CD1c-positive myeloid dendritic cell (primary cell): ENCODE results near the gene IDS.
"Not testable (repeated sequence)": the region's sequence is repeated elsewhere in the genome, so short reads cannot be mapped to it uniquely, and the experiment has no call there.

Experiments
- DNase-seq: peaks from one replicate; pipeline ENCODE4 v3.0.0-alpha.2; 2016; ENCODE audit errors: extremely low spot score

The IDS gene

DNA sequence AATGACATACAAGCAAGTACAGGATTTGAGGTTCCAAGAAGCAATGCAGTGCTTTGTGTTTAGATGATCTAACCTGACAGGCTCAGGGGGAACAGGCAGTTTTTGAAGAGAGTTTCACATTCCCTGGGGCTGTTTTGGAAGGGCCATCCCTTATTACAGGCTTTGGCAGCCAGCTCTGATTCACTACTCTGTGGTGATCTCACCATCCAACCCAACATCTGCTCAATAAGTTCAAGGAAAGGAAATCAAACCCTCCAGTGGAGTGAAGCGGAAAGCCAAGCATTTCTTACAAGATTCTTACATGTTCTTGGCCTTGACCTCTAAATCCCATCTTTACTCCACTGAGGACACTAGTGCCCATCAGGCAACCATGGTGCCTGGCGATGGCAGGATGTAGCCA is 7.5 kb downstream of the IDS start:
- no peak for DNase-seq

DNA sequence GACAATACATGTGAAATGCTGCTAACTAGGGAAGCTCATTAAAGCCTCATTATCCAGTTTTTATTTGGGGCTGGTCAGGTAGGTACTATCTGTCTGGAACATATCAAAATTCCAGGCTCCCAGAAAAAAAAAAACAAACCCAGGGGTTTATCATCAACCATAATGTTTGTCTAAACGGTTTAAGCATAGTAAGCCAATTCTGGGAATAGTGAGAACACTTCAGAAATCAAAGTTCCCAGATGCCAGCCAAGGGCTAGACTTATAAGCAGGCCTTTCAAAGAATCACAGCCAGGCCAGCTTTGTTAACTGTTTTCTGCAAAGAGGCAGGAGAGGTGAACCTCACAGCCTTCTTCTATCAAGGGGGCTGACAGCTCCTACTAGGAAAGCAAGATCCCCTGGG is 8.1 kb downstream of the IDS start:
- no peak for DNase-seq

DNA sequence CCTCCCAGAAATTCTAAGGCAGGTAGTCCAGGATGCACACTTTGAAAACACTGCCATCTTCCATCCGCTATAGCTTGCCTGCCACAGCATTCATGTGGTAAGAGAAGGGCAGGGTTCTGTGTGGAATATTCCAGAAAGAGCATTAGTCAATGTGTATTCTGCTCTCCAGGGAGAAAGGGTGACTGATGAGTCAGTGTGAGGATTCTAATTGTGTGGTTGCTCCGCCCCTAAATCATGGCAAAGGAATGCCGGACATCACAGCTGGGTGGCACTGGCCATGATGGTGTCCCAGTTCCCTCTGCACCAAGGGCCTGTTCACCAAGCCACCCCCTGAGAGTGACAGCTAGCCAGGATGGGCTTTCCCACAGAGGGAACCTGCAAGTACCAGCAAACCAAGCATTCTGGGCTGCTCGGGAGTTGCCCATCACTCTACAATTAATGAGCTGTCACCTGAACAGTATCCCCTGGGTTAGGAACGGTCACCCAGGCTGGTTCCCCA is 9.5 kb downstream of the IDS start:
- DNase-seq: no peak

GRCh38 chrX:149494844-149495565 is 10.1 kb downstream of the IDS start:
- DNase-seq: no peak

- no peak for DNase-seq
These were observed 11.2 kb downstream of the IDS start for GRCh38 chrX:149493567-149494562.

DNA sequence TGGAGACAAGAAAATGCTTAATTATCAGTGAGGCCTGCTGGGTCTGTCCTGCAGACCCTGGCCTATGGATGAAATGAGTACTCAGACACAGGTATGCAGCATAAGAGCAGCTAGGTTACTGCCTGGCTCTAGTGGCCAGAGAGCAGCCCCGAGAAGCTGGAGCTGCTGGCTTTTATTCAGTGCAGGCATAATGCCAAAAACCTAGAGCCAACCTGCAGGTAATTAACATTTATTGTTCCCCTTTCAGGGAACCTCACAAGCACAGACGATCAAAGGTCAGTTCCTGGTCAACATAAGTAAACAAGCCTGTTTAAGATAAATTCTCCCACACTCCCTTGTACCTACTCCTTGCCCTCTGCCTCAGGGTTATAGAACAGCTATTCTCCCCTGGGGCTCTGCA is 13.3 kb downstream of the IDS start:
- no peak for DNase-seq

DNA sequence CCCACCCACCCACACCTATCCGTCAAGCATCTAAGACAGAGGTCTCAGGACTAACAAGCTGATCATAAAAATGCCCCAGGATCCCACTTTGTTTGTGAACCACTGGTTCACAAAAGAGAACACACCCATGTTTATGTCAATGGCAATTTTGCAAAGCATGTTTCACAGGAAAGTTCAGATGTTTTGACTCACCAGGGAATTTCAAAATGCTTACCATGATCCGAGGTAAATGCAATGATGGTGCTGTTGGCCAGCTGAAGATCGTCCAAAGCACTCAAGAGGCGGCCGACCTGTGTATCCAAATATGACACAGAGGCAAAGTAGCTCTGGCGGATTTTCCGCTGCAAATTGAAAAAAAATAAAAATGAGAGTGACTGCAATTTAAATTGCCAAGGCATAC is 15.0 kb downstream of the IDS start:
- DNase-seq: no peak

DNA sequence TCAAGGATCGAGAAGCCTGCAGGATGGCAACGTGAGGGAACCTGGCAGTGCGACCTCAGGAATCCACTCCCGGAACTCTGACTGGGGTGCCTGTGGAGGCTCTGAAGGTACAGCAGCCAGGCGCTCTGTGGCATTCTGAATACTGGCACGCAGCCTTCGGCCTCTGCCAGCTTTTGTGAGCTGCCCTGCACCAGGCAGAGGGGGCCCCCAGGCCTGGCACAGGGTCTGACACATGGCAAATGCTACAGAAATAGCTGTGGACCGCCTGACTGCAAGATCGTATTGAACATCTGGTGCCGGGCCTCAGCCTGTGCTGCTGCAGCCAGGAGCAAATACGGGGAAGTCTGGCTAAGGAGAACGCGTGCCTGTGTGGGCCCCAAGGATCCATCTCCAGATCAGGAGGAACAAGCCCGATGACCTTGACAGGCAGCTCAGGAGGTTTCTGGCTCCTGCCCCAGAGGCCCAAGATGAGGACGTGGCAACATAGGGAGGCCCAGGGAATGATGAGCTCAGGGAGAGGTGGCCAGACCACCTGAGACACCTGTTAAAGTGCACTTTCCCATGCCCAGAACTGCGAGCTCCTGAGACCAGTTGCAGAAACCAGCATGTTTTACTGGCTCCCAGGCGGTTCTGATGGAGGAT is 16.6 kb downstream of the IDS start:
- not testable (repeated sequence) for DNase-seq

DNA sequence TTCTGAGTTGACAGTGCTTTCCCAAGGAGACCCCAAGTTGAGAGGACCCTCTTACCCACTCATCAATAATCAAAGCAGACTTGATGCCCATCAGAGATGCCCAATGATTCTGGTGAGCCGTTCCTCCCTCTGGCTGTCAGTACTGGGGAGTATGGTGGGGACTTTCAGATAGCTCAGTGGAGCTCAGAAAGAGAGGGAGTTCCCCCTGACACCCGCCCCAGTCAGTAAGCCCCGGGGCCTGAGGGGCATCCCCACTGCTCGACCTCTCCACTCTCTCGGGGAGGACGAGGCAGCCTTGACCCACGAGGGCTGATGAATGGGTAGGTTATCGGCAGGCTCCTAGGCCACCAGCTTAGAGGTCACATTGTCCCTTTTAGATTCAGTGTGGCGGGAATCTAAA is 17.1 kb downstream of the IDS start:
- DNase-seq: not testable (repeated sequence)

GRCh38 chrX:149487292-149487691 is 17.8 kb downstream of the IDS start:
- DNase-seq: no peak

DNA sequence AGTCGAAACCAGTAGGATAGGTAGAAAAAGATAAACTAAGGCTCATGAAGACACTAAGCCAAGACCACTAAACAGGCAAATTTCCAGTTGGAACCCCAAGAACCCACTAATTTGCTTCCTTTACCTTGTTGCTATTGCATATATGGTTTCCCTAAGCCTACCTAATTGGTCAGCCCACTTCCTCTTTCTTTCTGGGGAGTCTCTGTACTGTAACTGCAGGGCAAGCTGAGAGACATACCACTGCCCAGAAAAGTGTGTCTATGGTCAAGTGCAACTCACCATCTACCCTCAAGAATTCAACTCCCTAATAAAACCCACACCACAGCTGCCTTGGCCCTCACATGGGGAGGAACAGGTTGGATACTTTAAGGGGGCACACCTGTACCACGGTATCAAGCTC is 28.6 kb downstream of the IDS start:
- DNase-seq: no peak

- DNase-seq: no peak
These were observed 31.1 kb downstream of the IDS start for GRCh38 chrX:149473966-149474365.

DNA sequence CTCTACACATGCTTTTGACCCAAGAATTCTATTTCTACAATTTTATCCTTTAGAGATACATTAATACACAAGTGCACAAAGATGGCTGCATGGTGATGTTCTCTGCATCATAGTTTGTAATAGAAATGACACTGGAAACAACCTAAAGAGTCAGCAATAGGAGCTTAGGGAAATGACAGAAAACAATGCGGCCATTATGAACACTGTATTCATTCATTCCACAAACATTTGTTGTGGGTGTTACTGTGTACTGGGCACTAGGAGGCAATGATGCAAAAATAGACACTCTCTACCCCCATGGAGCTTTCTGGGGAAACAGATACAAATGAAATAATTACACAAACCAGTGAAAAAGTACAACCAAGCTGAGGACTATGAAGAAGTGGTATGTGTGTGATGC is 32.0 kb downstream of the IDS start:
- DNase-seq: no peak

DNA sequence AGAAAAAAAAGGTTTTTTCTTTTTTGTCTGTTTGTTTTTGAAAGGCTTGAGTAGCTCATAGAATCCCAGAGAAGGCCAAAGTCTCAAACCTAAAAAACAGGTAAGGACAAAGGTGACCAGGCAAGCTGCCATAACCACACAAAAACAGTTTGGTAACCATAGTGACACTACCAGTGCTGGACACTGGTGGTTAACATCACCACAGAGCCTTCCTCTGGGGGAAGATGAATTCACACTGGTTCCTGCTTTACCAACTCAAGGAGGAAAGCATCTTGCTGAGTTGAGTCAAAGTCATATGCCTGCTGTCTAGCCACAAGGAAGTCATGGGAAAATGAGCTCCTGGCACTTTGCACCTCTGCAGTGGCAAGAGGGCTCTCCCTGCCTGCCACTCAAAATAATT is 32.5 kb downstream of the IDS start:
- DNase-seq: peak; percentile 6

- DNase-seq: no peak
These were observed 33.7 kb downstream of the IDS start for GRCh38 chrX:149471397-149471796.

GRCh38 chrX:149470955-149471354 is 34.2 kb downstream of the IDS start:
- DNase-seq: peak; percentile 71

GRCh38 chrX:149469406-149469805 is 35.7 kb downstream of the IDS start:
- DNase-seq: no peak

- no peak for DNase-seq
These were observed 37.2 kb downstream of the IDS start for GRCh38 chrX:149467920-149468319.

- no peak for DNase-seq
These were observed 37.6 kb downstream of the IDS start for GRCh38 chrX:149467461-149467860.

DNA sequence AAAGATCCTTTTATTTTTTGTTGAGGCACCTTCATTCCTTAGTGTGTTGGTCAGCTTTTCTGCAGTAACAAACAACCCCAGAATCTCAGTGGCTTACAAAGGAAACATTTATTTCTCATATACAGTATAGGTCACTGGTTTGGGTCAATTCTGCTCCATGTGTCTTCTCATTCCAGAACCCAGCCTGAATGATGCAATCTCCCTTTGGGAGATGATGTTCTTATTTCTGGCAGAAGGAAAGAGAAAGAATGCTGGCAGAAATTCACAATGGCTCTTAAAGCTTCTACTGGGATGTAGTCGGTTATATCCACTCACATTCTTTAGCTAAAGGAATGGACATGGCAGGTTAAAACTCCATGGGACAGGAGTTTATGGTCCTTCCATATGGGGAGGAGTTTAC is 42.3 kb downstream of the IDS start:
- no peak for DNase-seq

GRCh38 chrX:149461746-149462145 is 43.4 kb downstream of the IDS start:
- no peak for DNase-seq

DNA sequence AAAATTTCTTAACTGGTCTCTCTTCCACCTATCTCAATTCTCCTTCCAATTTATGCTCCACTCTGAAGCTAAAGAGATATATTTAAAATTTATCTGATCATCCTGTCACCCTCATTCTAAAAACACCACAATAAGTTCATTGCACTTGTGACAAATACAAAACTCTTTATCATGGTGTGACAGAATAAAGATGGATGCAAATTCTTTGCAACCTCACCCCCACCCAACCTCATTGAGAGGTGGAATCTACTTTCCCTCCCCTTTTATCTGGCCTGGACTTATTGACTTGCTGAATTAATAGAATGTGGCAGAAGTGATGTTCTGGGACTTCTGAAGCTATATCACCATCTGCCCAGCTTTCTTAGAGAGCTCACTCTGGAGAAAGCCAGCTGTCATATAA is 46.5 kb downstream of the IDS start:
- no peak for DNase-seq
